HK-2 (cell line): ENCODE measurements around the gene POLR2F.
"Not testable (repeated sequence)": the region's sequence is repeated elsewhere in the genome, so short reads cannot be mapped to it uniquely, and the experiment has no call there.

Experiments
- DNase-seq: peaks from one replicate; pipeline ENCODE4 v3.0.0-alpha.2; 2018; ENCODE audit not compliant: unreplicated experiment

The POLR2F gene

DNA sequence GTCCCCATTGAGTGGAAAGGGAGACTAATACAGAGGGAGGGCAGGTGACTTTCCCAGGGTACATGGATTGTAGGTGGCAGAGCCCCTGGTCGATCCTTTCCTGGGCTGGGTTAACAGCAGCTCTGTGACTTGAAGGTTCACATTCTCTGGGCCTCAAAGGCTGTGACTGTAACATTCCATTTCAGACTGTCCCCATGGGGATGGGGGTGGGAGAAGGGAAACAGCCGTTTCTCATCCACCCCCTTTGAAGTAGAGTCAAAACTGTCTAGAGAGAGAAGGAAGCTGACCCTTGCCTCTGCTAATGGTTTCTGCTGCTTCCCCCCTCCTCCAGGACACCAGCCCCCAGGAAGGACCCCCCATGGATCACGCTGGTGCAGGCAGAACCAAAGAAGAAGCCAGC, 28.2 kb upstream of the POLR2F start:
- DNase-seq: no peak

DNA sequence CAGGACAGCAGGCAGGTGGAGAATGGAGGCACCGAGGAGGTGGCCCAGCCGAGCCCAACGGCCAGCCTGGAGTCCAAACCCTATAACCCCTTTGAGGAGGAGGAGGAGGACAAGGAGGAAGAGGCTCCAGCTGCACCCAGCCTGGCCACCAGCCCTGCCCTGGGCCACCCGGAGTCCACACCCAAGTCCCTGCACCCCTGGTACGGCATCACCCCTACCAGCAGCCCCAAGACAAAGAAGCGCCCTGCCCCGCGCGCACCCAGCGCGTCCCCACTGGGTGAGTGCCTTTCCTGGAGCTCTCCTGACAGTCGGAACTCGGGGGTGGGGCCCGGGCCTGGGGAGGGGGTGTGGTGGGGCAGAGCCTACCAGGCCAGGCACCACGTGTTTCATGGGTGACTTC, 27.7 kb upstream of the POLR2F start:
- DNase-seq: no peak

DNA sequence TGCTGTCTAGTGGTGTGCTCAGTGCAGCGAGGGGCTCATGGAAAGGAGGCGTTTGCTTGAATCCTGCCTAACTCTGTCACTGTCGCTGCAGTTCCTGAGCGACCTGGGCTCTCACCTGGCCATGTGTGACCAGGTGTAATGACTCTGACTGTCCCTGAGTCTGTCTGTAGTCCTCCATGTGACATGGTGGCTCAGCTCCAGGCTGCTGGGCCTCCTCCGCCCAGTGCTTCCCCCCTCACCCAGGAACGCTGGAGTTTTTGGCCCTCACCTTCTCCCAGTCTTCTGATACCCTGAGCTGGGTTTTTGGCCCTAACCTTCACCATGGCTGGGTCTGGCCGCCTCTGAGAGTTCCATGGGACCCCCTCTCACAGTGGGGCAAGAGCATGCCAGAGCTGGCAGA, 27.1 kb upstream of the POLR2F start:
- no peak for DNase-seq

DNA sequence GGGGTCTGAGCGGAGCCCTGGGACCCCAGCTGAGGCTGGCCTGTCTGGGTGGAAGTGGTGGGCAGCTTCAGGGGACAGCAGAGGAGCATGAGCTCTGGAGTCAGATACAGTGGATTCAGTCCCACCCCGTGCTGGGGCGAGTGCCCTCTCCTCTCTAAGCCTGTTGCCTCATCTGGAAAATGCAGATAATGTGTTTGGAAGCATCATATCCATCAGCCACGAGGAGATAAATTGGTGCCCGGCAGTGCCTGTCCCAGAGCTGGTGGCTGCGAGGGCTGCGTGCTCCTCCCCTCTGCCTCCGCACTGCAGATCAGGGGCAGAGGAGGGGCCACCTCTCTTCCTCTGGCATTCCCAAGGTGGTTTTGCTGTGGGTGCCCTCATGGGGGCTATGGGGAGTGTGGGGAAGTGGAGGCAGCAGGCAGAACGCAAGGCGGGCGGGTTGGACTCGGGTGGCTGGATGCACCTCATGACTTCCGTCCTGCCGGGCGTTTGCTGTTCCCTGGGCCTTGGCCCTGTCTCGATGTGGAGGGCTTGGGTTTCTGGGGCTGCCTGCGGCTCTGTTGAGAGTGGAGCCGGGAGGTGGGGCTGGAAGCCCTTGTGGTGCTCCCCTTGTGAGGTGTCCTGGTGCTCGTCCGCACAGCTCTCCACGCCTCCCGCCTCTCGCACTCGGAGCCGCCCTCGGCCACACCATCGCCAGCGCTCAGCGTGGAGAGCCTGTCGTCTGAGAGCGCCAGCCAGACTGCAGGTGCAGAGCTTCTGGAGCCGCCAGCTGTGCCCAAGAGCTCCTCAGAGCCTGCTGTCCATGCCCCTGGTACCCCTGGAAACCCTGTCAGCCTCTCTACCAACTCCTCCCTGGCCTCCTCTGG, 26.5 kb upstream of the POLR2F start:
- DNase-seq: no peak

DNA sequence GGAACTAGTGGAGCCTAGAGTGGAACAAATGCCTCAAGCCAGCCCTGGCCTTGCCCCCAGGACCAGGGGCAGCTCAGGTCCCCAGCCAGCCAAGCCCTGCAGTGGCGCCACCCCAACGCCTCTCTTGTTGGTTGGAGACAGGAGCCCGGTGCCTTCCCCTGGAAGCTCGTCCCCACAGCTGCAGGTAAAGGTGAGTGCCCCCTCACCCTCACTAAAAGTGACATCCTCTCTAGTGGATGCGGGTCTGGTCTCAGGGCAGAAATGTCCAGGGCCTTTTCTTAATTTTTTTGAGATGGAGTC, 25.9 kb upstream of the POLR2F start:
- DNase-seq: no peak

DNA sequence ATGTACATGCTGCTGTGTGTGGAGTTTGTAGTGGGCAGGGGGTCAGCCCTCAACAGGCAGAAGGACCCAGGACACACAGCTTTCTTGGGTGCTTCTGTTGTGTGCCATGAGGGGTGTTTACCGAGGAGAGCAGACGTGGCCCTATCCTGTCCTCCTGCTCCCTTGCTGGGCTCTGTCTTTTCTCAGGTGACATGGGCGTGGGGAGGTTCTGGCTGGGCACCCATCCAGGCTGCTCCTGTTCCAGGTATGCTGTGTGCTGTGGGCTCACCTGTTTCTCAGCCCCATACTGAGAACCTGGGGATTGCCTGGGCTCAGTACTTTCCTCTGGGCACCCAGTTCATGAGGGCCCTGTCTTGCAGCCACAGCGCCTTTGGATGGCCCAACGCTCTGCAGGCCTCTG, 24.1 kb upstream of the POLR2F start:
- no peak for DNase-seq

DNA sequence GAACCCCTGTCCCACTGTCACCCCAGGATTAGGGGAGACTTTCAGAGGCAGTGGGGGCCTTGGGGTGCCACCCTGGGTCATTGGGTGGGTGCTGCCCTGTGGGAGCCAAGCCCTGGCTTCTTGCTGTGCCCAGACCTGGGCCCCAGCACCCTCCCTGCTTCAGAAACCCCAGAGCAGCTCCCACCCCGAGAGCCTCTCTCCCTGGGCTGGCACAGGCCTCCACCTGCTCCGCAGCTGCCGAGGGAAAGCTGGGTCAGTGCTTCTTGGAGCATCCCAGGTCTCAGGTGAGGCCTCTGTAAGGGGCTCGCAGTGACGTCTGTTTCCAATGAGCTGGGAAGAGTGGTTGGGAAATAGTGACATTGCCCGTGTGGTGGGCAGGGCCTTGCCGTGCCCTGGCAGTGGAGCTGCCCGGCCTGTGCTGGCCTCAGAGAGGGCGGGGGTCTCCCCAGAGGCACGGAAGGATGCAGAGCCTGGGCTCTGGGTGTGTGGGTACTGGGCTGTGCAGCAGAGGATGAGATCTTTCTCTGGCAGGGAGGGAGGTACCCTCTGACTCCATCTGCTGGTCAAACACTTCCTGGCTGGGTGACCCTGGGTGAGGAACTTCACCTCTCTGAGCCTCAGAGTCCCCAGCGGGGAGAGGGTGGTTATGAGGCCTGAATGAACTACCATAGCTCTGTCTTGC, 23.1 kb upstream of the POLR2F start:
- no peak for DNase-seq

- DNase-seq: no peak
These were observed 22.5 kb upstream of the POLR2F start for GRCh38 chr22:37930952-37931440.

DNA sequence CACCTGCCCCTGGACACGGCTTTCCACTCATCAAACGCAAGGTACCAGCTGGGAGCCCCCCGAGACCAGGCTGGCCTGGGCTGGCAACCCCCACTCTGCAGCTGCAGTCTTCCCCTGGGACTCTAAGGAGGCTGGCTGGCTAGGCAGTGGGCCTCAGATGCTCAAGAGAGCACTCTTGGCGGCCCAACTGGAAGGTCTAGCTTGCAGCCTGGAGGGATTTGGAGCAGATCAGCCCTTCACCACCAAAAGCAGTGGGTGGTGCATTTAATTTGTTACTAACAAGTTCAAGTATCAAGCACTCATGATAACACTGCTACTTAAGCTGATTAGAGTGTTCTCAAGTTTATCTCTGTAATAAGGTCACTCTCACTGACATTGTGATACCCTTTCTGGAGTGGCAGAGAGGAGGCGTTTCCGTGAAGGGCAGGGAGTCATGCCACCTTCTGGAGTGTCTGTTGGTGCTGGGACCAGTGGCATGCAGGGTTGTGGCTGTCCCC, 21.6 kb upstream of the POLR2F start:
- DNase-seq: no peak

DNA sequence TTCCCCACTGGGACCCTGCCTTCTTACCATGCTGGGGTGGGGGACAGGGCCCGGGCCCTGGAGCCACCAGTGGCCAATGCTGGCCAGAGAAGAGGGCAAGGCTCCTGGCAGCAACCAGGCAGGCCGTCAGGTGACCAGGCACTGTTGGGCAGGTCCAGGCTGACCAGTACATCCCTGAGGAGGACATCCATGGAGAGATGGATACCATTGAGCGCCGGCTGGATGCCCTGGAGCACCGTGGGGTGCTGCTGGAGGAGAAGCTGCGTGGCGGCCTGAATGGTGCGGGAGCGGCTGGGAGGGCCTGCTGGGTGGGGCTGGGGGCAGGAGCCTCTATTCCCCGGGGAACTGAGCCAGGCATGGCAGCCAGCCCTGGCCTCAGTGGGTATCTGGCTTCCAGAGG, 21.1 kb upstream of the POLR2F start:
- DNase-seq: no peak

DNA sequence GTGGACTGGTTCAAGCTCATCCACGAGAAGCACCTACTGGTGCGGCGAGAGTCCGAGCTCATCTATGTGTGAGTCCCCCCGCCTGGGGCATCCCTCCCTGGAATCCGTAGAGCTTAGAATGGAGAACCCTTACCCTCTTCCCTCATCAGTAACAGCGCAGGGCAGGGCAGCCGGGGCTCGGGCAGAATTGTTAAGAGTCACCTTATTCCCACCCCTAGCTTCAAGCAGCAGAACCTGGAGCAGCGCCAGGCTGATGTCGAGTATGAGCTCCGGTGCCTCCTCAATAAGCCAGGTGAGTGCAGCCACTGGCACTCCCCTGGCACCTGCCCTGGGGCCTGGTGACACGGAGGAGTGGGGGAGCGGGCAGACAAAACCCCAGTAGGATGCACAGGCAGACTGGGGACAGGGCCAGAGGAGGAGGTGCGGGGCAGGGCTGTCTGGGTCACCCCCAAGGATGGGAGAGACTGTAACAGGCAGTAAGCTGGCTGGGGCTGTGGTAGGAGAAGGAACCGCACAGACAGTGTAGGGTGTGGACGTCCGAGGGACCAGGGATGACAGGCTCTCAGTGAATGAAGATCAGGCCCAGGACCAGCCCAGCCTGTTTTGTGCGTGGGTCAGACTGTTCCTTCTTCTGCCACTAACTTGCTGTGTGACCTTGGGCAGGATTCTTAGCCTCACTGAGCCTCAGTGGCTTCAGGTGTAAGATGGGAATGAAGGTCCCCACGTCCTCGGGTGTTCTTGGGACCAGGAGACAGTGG, 20.5 kb upstream of the POLR2F start:
- DNase-seq: no peak

DNA sequence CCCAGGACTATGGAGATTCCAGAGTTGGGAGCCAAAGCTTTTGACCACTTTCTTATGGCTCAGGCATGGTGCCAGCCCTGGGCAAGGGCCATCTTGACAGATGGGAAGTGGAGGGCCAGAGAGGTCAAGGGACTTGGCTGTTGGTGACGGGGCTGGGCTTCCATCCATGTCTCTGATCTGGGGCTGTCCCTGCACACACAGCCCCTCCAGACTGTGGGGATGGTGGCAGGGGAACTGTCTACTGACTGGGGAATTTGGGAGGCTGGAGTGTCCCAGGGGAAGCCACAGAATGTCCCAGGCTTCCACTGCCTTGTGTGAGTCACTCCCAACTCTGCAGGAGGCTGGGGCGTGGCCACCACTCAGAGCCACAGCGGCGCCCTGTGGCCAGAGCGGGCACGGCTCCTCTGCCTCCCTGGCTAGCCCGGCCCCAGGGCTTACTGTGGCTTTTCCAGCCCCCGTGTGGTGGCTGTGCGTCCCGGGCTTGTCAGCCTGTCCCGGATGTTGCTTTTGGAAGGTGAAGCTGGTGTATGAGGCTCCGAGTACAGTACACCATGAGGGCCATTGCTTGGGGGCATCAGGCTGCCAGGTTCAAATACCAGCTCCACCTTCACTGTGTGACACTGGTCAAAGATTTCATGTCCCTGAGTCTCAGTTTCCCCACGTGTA, 19.7 kb upstream of the POLR2F start:
- DNase-seq: peak; percentile 90

- DNase-seq: no peak
These were observed 12.7 kb upstream of the POLR2F start for GRCh38 chr22:37940698-37941376.

DNA sequence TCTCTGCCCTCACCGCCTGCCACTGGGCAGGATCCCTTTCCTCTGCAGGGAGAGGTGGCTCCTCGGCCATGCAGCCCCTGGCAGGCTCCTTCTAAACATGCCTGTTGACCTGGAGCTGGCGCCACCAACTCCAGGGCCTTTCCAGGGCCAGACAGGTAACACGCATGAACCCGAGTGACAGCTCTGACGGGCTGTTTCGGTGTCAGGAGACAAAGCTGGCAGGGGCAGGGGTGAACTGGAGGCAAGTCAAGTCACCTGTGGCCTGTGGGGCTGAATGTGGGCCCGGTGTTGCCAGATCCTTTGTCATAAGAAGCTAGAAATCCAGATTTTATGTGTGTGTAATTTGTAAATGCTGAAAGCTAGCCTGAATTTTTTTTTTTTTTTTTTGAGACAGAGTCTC, 11.4 kb upstream of the POLR2F start:
- DNase-seq: no peak

- DNase-seq: no peak
These were observed 10.2 kb upstream of the POLR2F start for GRCh38 chr22:37943136-37943824.

GRCh38 chr22:37943825-37944198, 9.7 kb upstream of the POLR2F start:
- DNase-seq: no peak

DNA sequence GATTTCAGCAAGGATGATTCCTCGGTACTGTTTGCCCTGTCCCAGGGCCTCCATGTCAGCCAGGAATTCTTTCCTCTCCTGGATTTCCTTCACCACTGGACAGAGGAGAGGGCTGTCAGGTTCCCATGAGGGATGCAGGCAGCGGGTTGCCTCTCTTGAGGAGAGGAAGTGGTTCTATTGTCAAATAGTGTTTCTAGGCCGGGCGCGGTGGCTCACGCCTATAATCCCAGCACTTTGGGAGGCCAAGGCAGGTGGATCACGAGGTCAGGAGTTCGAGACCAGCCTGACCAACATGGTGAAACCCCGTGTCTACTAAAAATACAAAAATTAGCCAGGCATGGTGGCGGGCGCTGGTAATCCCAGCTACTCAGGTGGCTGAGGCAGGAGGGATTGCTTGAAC, 9.1 kb upstream of the POLR2F start:
- not testable (repeated sequence) for DNase-seq

DNA sequence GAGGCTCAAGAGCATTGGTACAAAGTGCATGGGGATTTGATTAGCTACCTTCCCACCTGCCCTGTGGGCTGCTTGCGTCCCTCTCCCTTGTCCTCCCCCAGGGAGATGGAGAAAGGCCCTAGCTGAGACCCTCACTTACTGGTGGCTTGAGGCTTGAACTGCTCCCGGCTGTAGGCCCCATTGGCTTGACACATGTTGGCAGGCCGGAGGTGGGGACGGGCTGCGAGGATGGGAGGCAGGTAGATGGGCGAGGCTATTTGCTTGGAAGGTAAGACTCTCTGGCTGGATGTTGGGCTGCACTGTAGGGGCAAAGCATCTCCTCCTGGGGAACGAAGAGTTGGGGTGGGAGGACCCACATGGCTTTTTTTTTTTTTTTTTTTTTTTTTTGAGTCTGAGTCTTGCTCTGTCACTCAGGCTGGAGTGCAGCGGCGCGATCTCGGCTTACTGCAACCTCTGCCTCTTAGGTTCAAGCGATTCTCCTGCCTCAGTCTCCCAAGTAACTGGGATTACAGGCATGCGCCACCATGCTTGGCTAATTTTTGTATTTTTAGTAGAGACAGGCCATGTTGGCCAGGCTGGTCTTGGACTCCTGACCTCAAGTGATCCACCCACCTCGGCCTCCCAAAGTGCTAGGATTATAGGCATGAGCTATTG, 6.2 kb upstream of the POLR2F start:
- not testable (repeated sequence) for DNase-seq

- DNase-seq: no peak
These were observed 2.2 kb upstream of the POLR2F start for GRCh38 chr22:37951305-37951704.

DNA sequence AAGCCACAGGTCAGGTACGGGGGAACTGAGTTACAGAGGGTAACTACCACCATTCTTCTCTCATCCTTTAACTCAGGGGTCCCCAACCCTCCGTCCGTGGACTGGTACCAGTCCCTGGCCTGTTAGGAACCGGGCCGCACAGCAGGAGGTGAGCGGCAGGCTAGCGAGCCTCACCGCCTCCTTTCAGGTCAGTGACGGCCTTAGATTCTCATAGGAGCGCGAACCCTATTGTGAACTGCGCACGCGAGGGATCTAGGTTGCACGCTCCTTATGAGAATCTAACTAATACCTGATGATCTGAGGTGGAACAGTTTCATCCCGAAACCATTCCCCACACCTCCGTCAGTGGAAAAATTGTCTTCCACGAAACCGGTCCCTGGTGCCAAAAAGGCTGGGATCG, 870 bp upstream of the POLR2F start:
- not testable (repeated sequence) for DNase-seq
